GM12874 (cell line): ENCODE measurements around the gene ANK2.

Experiments
- TF ChIP-seq, protein P1 (sequence below): IDR thresholded peaks from 2 replicates; pipeline ENCODE4 v1.5.1; 2011; ENCODE audit warnings: low read depth, mild to moderate bottlenecking, control low read depth, low read length, moderate library complexity; ENCODE audit not compliant: insufficient read depth

ANK2 gene

DNA sequence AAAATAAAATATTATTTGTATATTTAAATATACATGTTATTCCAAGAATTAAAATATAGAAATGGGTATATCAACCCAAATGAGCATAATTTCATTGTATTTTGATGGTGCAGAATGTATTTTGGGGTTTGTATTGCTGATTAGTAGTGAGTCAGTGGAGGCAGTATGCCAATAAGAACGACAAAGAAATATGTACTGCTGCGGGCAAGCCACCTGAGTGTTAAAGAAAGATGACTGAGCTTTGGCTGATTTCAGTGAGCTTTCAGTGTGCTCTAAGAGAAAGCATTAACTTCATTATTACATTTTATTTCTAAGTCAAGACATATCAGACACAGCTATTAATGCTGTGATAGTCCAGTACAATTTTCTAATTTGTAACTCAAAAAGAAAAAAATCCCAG is 297.8 kb downstream of the ANK2 start:
- TF ChIP-seq, protein P1, sequence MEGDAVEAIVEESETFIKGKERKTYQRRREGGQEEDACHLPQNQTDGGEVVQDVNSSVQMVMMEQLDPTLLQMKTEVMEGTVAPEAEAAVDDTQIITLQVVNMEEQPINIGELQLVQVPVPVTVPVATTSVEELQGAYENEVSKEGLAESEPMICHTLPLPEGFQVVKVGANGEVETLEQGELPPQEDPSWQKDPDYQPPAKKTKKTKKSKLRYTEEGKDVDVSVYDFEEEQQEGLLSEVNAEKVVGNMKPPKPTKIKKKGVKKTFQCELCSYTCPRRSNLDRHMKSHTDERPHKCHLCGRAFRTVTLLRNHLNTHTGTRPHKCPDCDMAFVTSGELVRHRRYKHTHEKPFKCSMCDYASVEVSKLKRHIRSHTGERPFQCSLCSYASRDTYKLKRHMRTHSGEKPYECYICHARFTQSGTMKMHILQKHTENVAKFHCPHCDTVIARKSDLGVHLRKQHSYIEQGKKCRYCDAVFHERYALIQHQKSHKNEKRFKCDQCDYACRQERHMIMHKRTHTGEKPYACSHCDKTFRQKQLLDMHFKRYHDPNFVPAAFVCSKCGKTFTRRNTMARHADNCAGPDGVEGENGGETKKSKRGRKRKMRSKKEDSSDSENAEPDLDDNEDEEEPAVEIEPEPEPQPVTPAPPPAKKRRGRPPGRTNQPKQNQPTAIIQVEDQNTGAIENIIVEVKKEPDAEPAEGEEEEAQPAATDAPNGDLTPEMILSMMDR: no peak

DNA sequence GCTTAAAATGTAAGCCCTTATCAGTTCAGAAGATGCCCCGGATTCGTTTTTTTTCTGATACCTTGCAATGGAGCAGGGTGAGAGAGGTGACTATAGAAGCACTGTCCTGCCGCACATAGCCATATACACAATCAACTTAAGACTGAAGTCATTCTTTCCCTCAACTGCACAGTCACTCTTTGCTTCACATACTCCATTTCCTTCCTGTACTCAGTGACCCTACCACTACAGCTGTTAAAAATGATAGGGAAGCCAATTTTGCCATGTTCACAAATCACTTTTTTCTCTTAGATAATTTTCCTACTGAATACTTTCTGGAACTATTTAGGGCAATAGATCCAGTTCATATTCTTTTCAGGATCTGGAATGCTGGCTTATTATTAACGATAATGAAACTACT is 300.0 kb downstream of the ANK2 start:
- TF ChIP-seq, protein P1: no peak

DNA sequence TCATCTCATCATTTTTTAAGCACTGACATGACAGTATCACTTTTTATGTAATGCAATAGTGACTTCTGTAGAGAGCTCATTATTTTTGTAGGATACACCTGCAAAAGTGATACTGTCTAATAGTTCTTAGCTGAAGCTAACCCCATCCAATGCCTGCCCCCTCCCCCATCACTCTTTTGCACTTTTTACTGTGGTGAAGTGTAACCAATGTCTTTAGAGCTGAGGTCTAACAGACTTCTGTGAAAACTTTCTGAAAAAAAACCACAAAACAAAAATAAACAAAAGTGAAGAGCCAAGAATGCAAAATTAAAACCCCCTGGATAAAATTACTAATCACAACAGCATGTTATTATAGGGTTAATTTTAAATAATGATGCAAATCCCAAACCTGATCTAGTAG is 301.1 kb downstream of the ANK2 start:
- TF ChIP-seq, protein P1: no peak

DNA sequence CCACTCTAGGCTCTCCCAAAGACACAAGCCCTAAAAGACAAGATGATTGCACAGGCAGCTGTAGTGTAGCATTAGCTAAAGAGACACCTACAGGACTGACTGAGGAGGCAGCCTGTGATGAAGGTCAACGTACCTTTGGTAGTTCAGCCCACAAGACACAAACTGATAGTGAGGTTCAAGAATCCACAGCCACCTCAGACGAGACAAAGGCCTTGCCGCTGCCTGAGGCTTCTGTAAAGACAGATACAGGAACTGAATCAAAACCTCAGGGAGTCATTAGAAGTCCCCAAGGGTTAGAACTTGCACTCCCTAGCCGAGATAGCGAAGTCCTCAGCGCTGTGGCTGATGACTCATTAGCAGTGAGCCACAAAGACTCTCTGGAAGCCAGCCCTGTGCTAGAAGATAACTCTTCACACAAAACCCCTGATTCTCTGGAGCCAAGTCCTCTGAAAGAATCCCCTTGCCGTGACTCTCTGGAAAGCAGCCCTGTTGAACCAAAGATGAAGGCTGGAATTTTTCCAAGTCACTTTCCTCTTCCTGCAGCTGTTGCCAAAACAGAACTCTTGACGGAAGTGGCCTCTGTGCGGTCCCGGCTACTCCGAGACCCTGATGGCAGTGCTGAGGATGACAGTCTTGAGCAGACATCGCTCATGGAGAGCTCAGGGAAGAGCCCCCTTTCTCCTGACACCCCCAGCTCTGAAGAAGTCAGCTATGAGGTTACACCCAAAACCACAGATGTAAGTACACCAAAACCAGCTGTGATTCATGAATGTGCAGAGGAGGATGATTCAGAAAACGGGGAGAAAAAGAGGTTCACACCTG is 306.3 kb downstream of the ANK2 start:
- TF ChIP-seq, protein P1: peak; percentile 47

DNA sequence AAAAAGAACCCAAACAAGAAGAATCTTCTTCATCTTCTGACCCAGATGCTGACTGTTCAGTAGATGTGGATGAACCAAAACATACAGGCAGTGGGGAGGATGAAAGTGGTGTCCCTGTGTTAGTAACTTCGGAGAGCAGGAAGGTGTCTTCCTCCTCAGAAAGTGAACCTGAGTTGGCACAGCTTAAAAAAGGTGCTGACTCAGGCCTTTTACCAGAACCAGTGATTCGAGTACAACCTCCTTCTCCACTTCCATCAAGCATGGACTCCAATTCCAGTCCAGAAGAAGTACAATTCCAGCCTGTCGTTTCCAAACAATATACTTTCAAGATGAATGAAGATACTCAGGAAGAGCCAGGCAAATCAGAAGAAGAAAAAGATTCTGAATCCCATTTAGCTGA is 307.0 kb downstream of the ANK2 start:
- TF ChIP-seq, protein P1: no peak

DNA sequence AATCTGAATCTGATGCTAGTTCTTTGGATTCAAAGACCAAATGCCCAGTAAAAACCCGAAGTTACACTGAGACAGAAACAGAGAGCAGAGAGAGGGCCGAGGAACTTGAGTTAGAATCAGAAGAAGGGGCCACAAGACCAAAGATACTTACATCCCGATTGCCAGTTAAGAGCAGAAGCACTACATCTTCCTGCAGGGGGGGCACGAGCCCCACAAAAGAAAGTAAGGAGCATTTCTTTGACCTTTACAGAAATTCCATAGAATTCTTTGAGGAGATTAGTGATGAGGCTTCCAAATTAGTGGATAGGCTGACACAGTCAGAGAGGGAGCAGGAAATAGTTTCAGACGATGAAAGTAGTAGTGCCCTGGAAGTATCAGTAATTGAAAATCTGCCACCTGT is 309.3 kb downstream of the ANK2 start:
- TF ChIP-seq, protein P1: no peak

DNA sequence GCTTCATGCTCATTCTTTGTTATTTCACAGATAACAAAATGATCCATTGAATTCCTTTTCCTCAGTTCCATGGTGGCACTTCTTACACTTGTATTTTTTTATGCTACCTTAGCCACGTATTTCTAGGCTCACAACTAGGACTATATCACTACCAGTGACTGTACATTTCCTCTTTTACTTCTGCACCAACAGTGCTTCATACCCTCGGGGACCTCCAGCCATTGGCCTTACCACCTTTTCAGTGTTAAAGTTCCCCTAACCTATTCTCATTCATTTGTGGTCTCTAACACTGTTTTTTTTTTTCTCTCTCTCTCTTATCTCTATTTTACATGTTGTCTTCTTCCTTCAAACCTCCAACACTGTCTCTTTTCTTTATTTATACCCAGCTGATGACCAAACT is 315.9 kb downstream of the ANK2 start:
- TF ChIP-seq, protein P1: no peak
